ENCODE measurements around the gene SNX1. TPM values are rescaled to one million over a fixed set of nuclear protein-coding genes. Genes with fewer than 3 reads are reported as not detected.

The SNX1 gene
- total RNA-seq, 1 donor from 2014 or later, result 87.7 TPM

- peaks cover 17% of the 10 kb centered on the region for H3K36me3 Mint-ChIP-seq (ENCODE audit: low read depth, unreplicated experiment)
- Histone ChIP-seq H3K27me3 (ENCODE audit: insufficient read depth, low read length) (no peaks in the 10 kb centered on the region), H3K4me3 (ENCODE audit: insufficient read depth, low read depth, low read length) (no peak overlapping the region), H4K20me1 (ENCODE audit: insufficient read depth, low read length) (no peaks in the 10 kb centered on the region), H3K79me2 (ENCODE audit: insufficient read depth, low read length) (no peaks in the 10 kb centered on the region), H3K4me2 (ENCODE audit: low read length) (no peak overlapping the region), H3K4me1 (ENCODE audit: insufficient read depth, low read length) (no peaks in the 10 kb centered on the region), H2AFZ (ENCODE audit: low read depth, low read length) (no peak overlapping the region), H3K9ac (ENCODE audit: low read length) (no peak overlapping the region), H3K36me3 (ENCODE audit: insufficient read depth, low read length) (peaks cover 12% of the 10 kb centered on the region), H3K27ac (ENCODE audit: low read depth, low read length) (no peak overlapping the region), H3K9me3 (ENCODE audit: insufficient read depth, low read depth, low read length) (no peaks in the 10 kb centered on the region)
- no peaks in the 10 kb centered on the region for H3K27me3 Mint-ChIP-seq (ENCODE audit: low read depth, unreplicated experiment)
- DNase-seq (ENCODE audit: low read depth) (no peak), FAIRE-seq (no peak)
- H3K4me3 Mint-ChIP-seq (ENCODE audit: unreplicated experiment), result no peak overlapping the region
- H3K4me1 Mint-ChIP-seq (ENCODE audit: low read depth, unreplicated experiment), result peaks cover 5% of the 10 kb centered on the region
- no peak overlapping the region for H3K27ac Mint-ChIP-seq (ENCODE audit: unreplicated experiment)
- no peaks in the 10 kb centered on the region for H3K9me3 Mint-ChIP-seq (ENCODE audit: unreplicated experiment)
- no peak for TF ChIP-seq CTCF (IDR thresholded peaks at IDR 0.05; ENCODE audit: insufficient read depth, low read depth, low read length)
- TF ChIP-seq EZH2 (IDR thresholded peaks at IDR 0.05; ENCODE audit: insufficient read depth, low read length), result no peak
Measured at GRCh38 chr15:64182859-64183370, 87.1 kb downstream of the SNX1 start.

GRCh38 chr15:64185146-64185911, 89.5 kb downstream of the SNX1 start:
- peaks cover 9% of the 10 kb centered on the region for H3K36me3 Mint-ChIP-seq (ENCODE audit: low read depth, unreplicated experiment)
- FAIRE-seq (no peak), DNase-seq (ENCODE audit: low read depth) (no peak)
- Histone ChIP-seq H3K79me2 (ENCODE audit: insufficient read depth, low read length) (no peaks in the 10 kb centered on the region), H3K4me2 (ENCODE audit: low read length) (no peak overlapping the region), H3K4me3 (ENCODE audit: insufficient read depth, low read depth, low read length) (no peak overlapping the region), H3K4me1 (ENCODE audit: insufficient read depth, low read length) (no peaks in the 10 kb centered on the region), H3K36me3 (ENCODE audit: insufficient read depth, low read length) (peaks cover 11% of the 10 kb centered on the region), H3K27me3 (ENCODE audit: insufficient read depth, low read length) (no peaks in the 10 kb centered on the region), H2AFZ (ENCODE audit: low read depth, low read length) (no peak overlapping the region), H3K9ac (ENCODE audit: low read length) (no peak overlapping the region), H4K20me1 (ENCODE audit: insufficient read depth, low read length) (no peaks in the 10 kb centered on the region), H3K27ac (ENCODE audit: low read depth, low read length) (no peak overlapping the region), H3K9me3 (ENCODE audit: insufficient read depth, low read depth, low read length) (no peaks in the 10 kb centered on the region)
- H3K4me3 Mint-ChIP-seq (ENCODE audit: unreplicated experiment), result no peak overlapping the region
- no peaks in the 10 kb centered on the region for H3K27me3 Mint-ChIP-seq (ENCODE audit: low read depth, unreplicated experiment)
- TF ChIP-seq EZH2 (IDR thresholded peaks at IDR 0.05; ENCODE audit: insufficient read depth, low read length), result no peak
- TF ChIP-seq CTCF (IDR thresholded peaks at IDR 0.05; ENCODE audit: insufficient read depth, low read depth, low read length), result no peak
- no peak overlapping the region for H3K27ac Mint-ChIP-seq (ENCODE audit: unreplicated experiment)
- H3K4me1 Mint-ChIP-seq (ENCODE audit: low read depth, unreplicated experiment), result peaks cover under 1% of the 10 kb centered on the region
- no peaks in the 10 kb centered on the region for H3K9me3 Mint-ChIP-seq (ENCODE audit: unreplicated experiment)

All from astrocyte (in vitro differentiated cells and primary cell).